ENCODE results near the gene SLC47A1. TPM values are rescaled to one million over a fixed set of nuclear protein-coding genes. Genes with fewer than 3 reads are reported as not detected.

The SLC47A1 gene
- total and polyA plus RNA-seq, 2 of the 8 experiments (the other 6 are each of a cell fraction or from before 2014, with no cell fraction given), result 1.5 to 3.6 TPM

- no peak for TF ChIP-seq CHD7 (IDR thresholded peaks at IDR 0.05; ENCODE audit: insufficient replicate concordance, low read length)
- no peak for TF ChIP-seq BRCA1 (IDR thresholded peaks at IDR 0.05; ENCODE audit: low read depth, low read length)
- TF ChIP-seq GABPA (IDR thresholded peaks at IDR 0.05; ENCODE audit: borderline replicate concordance, insufficient read depth, low read length), result no peak
- TF ChIP-seq SP2 (IDR thresholded peaks at IDR 0.05; ENCODE audit: low read length), result no peak
- TF ChIP-seq EZH2 (IDR thresholded peaks at IDR 0.05; ENCODE audit: low read depth, low read length, severe bottlenecking), result no peak
- no peak for TF ChIP-seq CHD1 (IDR thresholded peaks at IDR 0.05; ENCODE audit: low read depth, low read length)
- TF ChIP-seq PHF8 (conservative IDR thresholded peaks at IDR 0.05; ENCODE audit: low read depth, low read length), result no peak
- no peak for TF ChIP-seq GTF2F1 (IDR thresholded peaks at IDR 0.05; ENCODE audit: borderline replicate concordance, low read depth, low read length)
- TF ChIP-seq RBBP5 (IDR thresholded peaks at IDR 0.05; ENCODE audit: borderline replicate concordance, low read depth, low read length), result no peak
- no peak for TF ChIP-seq JUND (IDR thresholded peaks at IDR 0.05; ENCODE audit: low read length)
- no peak for TF ChIP-seq RAD21 (IDR thresholded peaks at IDR 0.05 in 1 of 2, conservative IDR thresholded peaks at IDR 0.05 in 1 of 2; ENCODE audit: low read depth in 2 of 2, low read length in 2 of 2)
- TF ChIP-seq RFX5 (IDR thresholded peaks at IDR 0.05; ENCODE audit: borderline replicate concordance, low read depth, low read length), result no peak
Observed at GRCh38 chr17:19502517-19502916, 31.1 kb upstream of the SLC47A1 start (continued).

All from H1 (cell line).